Transverse colon (tissue), 4 donors: ENCODE results near the gene ACSL6. TPM values are rescaled to one million over a fixed set of nuclear protein-coding genes. Genes with fewer than 3 reads are reported as not detected.

Source experiments
- DNase-seq: peaks from one replicate; pipeline ENCODE4 v3.0.0-alpha.2; 2019
- H3K27ac ChIP-seq, 4 donors: fragments of 200-600 bp; sonication (generic); 2 replicates each; pipeline ENCODE4 v1.5.1; 2016 to 2018; ENCODE audit warnings: inconsistent platforms in 4 of 4
- H3K27me3 ChIP-seq: fragments of 200-600 bp; sonication (generic); 2 replicates; pipeline ENCODE4 v1.5.1; 2017; ENCODE audit warnings: inconsistent platforms
- H3K36me3 ChIP-seq, 4 donors: fragments of 200-600 bp; sonication (generic); 2 replicates each; pipeline ENCODE4 v1.5.1; 2017 to 2019; ENCODE audit warnings: inconsistent platforms in 4 of 4
- H3K4me1 ChIP-seq, 4 donors: fragments of 200-600 bp; sonication (generic); 2 replicates each; pipeline ENCODE4 v1.5.1; 2017 to 2020; ENCODE audit warnings: inconsistent platforms in 4 of 4
- H3K4me3 ChIP-seq, 4 donors: fragments of 200-600 bp; sonication (generic); 1 replicate in 1 of 4; 2 replicates in 3 of 4; pipeline versions ENCODE4 v1.5.1 to v1.6.1; 2017 to 2019; ENCODE audit warnings: inconsistent platforms in 4 of 4
- H3K9me3 ChIP-seq, 2 donors: fragments of 200-600 bp; sonication (generic); 2 replicates each; pipeline ENCODE4 v1.5.1; 2017 to 2019; ENCODE audit warnings: inconsistent platforms in 2 of 2
- EP300 ChIP-seq: sonication (generic); formaldehyde crosslinking; IDR thresholded peaks from one replicate; pipeline ENCODE4 v1.6.1; 2017; ENCODE audit warnings: antibody characterized with exemption, low read depth
- POLR2A ChIP-seq: fragments of 450-650 bp; IDR thresholded peaks from one replicate; pipeline ENCODE4 v1.6.1; 2016; ENCODE audit warnings: antibody characterized with exemption, mild to moderate bottlenecking, moderate library complexity
- POLR2AphosphoS5 ChIP-seq, 3 donors: sonication (generic); formaldehyde crosslinking; IDR thresholded peaks; one replicate each; pipeline ENCODE4 v1.6.1; 2016; ENCODE audit warnings: antibody characterized with exemption in 3 of 3
- WGBS, 2 donors: methylation state at CpG; one replicate each; pipeline ENCODE4 v1.1.5; 2018; ENCODE audit warnings: low coverage in 1 of 2; 5-methylcytosine and 5-hydroxymethylcytosine counted together
- in situ Hi-C, 4 donors: fragments of 200-750 bp; cut with MboI; loops; one replicate each; pipeline versions ENCODE4 v1.15.0 to v1.15.1; 2017; ENCODE audit warnings: low sequenced_read_pairs in 3 of 4, low pct_ligation_motif_present in 1 of 4, low pct_unique_long_range_greater_than_20kb in 1 of 4
- intact Hi-C: fragments of 100-400 bp; cut with DNase I; formaldehyde crosslinking; loops from one replicate; pipeline ENCODE4 v1.15.1; 2023; ENCODE audit warnings: low total_unique reads
- total RNA-seq, 4 donors: library from RNA; depleted of rRNA; stranded (reverse); fragments of >200 nt; gene quantifications; one replicate each; pipeline ENCODE4 v1.1.0, GENCODE V29; 2016
- TF ChIP-seq, protein P1 (sequence below), 5 experiments: fragments of 200-600 bp in 3 of 5; fragments of 450-650 bp in 2 of 5; sonication (generic) in 3 of 5; IDR thresholded peaks; 1 replicate in 2 of 5; 2 replicates in 3 of 5; pipeline ENCODE4 v1.5.1; 2016 to 2017; ENCODE audit warnings: antibody characterized with exemption in 5 of 5, inconsistent platforms in 3 of 5, mild to moderate bottlenecking in 2 of 5, moderate library complexity in 1 of 5

The ACSL6 gene
- total RNA-seq, 4 donors from 2014 or later, result 0.41 to 0.64 TPM; not detected in 2

DNA sequence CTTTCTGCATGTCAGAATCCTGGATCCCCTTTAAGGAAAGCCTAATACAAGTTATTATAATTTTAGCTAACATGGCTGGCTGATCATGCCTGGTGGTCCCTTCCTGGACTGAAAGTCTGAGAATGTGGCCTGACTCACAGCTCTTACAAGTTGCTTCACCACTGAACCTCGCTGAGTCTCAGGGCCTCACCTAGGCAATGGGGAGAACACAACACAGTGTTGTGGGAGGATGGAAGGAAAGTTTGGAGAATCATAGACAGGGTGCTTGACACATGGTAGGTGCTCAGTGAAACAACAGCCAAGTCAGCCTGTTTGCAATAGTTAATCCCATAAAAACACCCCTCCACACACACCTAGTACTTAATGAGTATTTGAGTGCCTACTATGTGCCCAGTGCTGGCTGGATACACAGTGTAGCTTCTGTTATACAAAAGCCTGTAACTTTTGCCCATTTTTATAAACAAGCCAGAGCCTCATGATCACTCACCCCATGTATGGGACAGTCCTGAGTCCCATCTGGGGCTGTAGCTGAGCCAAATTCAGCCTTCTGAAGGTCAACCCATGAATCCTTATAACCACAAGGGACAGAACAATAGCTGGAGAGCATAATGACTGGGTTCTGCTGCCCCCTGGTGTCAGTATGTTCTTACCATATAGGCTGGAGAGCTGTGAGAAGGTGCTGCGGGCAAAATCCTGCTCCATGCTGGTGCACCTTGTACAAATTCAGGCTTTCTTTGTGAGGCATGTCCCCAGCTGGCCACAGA is 3.9 kb downstream of the ACSL6 start:
- DNase-seq, result peak; percentile 86
- WGBS, 2 donors, result 39 to 60% methylated on average over 1 to 2 of the region's 2 CpGs
- peaks cover 5 to 8% (median 6%) of the 10 kb centered on the region in 4 donors for H3K4me1 ChIP-seq
- H3K27me3 ChIP-seq, result peaks cover 34% of the 10 kb centered on the region
- H3K27ac ChIP-seq, result no peak overlapping the region
- in situ Hi-C loops (loop anchor here (5.0 to 25.0 kb wide), 4 partner anchors 203 to 570 kb away; no protein-coding TSS in a partner anchor), intact Hi-C loops (loop anchor here (5.0 kb wide), 1 partner anchor 420 kb away; no protein-coding TSS in a partner anchor)
- TF ChIP-seq, protein P1, sequence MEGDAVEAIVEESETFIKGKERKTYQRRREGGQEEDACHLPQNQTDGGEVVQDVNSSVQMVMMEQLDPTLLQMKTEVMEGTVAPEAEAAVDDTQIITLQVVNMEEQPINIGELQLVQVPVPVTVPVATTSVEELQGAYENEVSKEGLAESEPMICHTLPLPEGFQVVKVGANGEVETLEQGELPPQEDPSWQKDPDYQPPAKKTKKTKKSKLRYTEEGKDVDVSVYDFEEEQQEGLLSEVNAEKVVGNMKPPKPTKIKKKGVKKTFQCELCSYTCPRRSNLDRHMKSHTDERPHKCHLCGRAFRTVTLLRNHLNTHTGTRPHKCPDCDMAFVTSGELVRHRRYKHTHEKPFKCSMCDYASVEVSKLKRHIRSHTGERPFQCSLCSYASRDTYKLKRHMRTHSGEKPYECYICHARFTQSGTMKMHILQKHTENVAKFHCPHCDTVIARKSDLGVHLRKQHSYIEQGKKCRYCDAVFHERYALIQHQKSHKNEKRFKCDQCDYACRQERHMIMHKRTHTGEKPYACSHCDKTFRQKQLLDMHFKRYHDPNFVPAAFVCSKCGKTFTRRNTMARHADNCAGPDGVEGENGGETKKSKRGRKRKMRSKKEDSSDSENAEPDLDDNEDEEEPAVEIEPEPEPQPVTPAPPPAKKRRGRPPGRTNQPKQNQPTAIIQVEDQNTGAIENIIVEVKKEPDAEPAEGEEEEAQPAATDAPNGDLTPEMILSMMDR (IDR thresholded peaks at IDR 0.05), result peak; percentile 70 to 85 (median 77)
- no peak for TF ChIP-seq POLR2A
- H3K9me3 ChIP-seq, result no peaks in the 10 kb centered on the region
- no peaks in the 10 kb centered on the region for H3K36me3 ChIP-seq
- no peak overlapping the region for H3K4me3 ChIP-seq

- H3K27ac ChIP-seq, result no peak overlapping the region
- TF ChIP-seq POLR2A (no peak), POLR2AphosphoS5 (IDR thresholded peaks at IDR 0.05) (no peak), EP300 (no peak)
- TF ChIP-seq, protein P1 (IDR thresholded peaks at IDR 0.05), result no peak
- DNase-seq, result no peak
- H3K36me3 ChIP-seq, result no peaks in the 10 kb centered on the region
- in situ Hi-C loops, result loop anchor here (5.0 to 25.0 kb wide), 4 partner anchors 202 to 569 kb away; no protein-coding TSS in a partner anchor
- H3K9me3 ChIP-seq, result no peaks in the 10 kb centered on the region
- no peak overlapping the region for H3K4me3 ChIP-seq
- WGBS, 2 donors, result 76 to 100% methylated on average over 3 to 6 of the region's 6 CpGs
- H3K27me3 ChIP-seq, result peaks cover 23% of the 10 kb centered on the region
- peaks cover under 1 to 5% (median 5%) of the 10 kb centered on the region in 4 donors for H3K4me1 ChIP-seq
- intact Hi-C loops, result loop anchor here (5.0 kb wide), 1 partner anchor 419 kb away; no protein-coding TSS in a partner anchor
These were observed 4.9 kb downstream of the ACSL6 start for GRCh38 chr5:132006331-132007120.

DNA sequence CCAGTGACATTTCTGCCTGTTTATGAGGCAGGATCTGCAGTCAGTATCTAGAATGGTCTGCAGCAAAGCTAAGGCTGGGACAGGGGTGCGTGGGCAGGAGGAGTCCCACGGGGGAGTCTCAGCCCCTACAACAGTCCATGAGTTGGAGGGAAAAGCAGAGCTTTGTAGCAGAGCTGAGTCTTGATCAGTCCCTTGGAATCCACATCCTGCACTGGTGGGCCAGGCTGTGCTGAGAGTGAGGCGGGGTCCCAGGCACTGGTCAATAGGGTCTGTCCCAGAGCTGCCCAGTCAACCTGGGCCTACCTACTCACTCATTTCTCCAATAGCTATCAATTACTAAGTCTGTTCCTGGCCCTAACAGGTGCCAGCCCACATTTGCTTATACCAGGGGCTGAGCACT is 5.9 kb downstream of the ACSL6 start:
- no peaks in the 10 kb centered on the region for H3K4me1 ChIP-seq
- no peak for DNase-seq
- in situ Hi-C loops (loop anchor here (5.0 to 25.0 kb wide), 4 partner anchors 201 to 568 kb away; no protein-coding TSS in a partner anchor), intact Hi-C loops (loop anchor here (5.0 kb wide), 1 partner anchor 418 kb away; no protein-coding TSS in a partner anchor)
- H3K4me3 ChIP-seq, result no peak overlapping the region
- no peaks in the 10 kb centered on the region for H3K36me3 ChIP-seq
- H3K27ac ChIP-seq, result no peak overlapping the region
- 84% methylated on average over 3 of the region's 3 CpGs; no CpG with 5 or more reads in 1 of the 2 donors for WGBS, 2 donors
- no peaks in the 10 kb centered on the region for H3K9me3 ChIP-seq
- peaks cover 14% of the 10 kb centered on the region for H3K27me3 ChIP-seq
- TF ChIP-seq EP300 (no peak), POLR2A (no peak), POLR2AphosphoS5 (IDR thresholded peaks at IDR 0.05) (no peak)
- TF ChIP-seq, protein P1 (IDR thresholded peaks at IDR 0.05), result no peak

GRCh38 chr5:132003982-132004381 is 7.5 kb downstream of the ACSL6 start:
- Histone ChIP-seq H3K27ac (no peak overlapping the region), H3K36me3 (no peaks in the 10 kb centered on the region), H3K27me3 (no peaks in the 10 kb centered on the region), H3K4me3 (no peak overlapping the region), H3K4me1 (no peaks in the 10 kb centered on the region), H3K9me3 (no peaks in the 10 kb centered on the region)
- TF ChIP-seq POLR2AphosphoS5 (IDR thresholded peaks at IDR 0.05), result no peak
- no peak for TF ChIP-seq EP300
- TF ChIP-seq, protein P1 (IDR thresholded peaks at IDR 0.05), result no peak
- TF ChIP-seq POLR2A, result no peak
- 87% methylated on average over 3 of the region's 3 CpGs; no CpG with 5 or more reads in 1 of the 2 donors for WGBS, 2 donors
- in situ Hi-C loops, result loop anchor here (10.0 to 25.0 kb wide), 3 partner anchors 199 to 567 kb away; no protein-coding TSS in a partner anchor
- intact Hi-C loops, result no loop called here
- DNase-seq, result no peak
